ENCODE data around the gene PRKCH. TPM values are rescaled to one million over a fixed set of nuclear protein-coding genes. Genes with fewer than 3 reads are reported as not detected.

The PRKCH gene
- total RNA-seq, 3 donors from 2014 or later: 12.3 to 15.4 (median 14.8) TPM

- Histone ChIP-seq H3K4me1 (ENCODE audit: low read depth) (no peaks in the 10 kb centered on the region), H3K36me3 (ENCODE audit: low read depth) (no peaks in the 10 kb centered on the region), H3K9me3 (no peaks in the 10 kb centered on the region), H3K4me3 (no peak overlapping the region)
- intact Hi-C loops (cut with DNase I, micrococcal nuclease): no loop called here
- ATAC-seq (no peak), DNase-seq (no peak)
- TF ChIP-seq CTCF (IDR thresholded peaks at IDR 0.05): no peak
Observed at GRCh38 chr14:61551384-61551783, 230.0 kb downstream of the PRKCH start.

DNA sequence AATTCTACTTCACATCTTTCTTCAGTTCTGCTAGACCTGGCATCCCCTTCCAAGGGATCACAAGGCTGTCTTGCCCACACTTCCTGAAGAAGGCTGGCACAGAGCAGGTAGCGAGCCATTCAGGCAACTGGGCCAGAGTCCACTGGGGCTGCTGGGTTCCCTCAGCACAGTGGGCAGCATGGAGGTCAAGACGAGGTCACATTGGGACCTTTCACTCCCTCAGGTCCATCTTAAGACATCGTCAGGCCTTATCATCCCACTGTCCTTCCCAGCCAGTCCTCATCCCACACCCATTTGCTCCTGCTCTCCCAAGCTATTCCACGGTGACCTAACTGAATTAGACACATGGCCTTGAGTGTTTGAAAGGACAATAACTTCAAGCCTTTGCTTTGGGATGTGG, 230.9 kb downstream of the PRKCH start:
- no peak for DNase-seq
- TF ChIP-seq CTCF (IDR thresholded peaks at IDR 0.05): no peak

DNA sequence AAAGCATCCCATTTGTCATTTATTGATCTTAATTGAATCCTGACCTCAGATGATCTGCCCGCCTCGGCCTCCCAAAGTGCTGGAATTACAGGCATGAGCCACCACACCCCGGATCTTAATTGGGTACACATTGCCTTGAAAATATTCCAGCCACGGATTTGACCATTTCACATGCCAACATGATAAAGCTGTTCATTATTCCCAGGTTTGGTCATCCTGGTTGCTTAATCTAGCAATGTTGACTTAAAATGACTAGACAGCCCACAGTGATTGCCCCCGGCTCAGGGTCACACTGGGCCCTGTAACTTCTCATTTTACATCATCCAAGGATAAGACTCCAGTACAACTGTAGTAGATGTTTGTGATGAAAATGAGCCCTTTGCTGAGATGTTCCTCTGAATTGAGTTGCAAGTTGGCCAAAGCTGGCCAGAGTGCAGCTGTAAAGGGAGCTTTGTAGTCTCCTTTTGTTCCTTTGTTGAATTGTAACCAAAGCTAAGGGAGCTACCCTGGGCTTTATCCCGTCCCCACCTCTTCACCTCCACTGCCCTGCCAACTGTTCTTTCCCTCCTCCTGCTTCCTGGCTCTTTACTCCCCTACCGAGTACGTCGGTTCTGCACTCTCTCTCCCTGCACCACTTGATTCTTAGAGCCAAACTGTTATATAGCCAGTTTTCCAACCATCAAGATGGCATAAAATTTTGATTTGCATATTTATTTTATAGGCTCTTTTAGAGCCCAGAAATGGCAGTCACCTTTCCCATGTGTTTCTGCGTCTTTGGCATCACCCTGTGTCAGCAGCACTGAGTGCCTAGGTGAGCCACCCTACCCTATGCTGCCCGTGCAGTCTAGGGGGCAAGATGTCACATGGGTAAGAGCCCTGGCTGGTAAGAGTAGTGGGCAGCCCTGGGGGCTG, 232.6 kb downstream of the PRKCH start:
- Histone ChIP-seq H3K36me3 (ENCODE audit: low read depth) (no peaks in the 10 kb centered on the region), H3K4me1 (ENCODE audit: low read depth) (no peaks in the 10 kb centered on the region), H3K9me3 (no peaks in the 10 kb centered on the region), H3K4me3 (no peak overlapping the region)
- TF ChIP-seq CTCF (IDR thresholded peaks at IDR 0.05): no peak
- intact Hi-C loops (cut with DNase I, micrococcal nuclease): no loop called here
- no peak for DNase-seq
- ATAC-seq: peak; percentile 53

More for the DNA sequence above, 230.9 kb downstream of the PRKCH start:
- Histone ChIP-seq H3K9me3 (no peaks in the 10 kb centered on the region), H3K36me3 (ENCODE audit: low read depth) (no peaks in the 10 kb centered on the region), H3K4me3 (no peak overlapping the region), H3K4me1 (ENCODE audit: low read depth) (no peaks in the 10 kb centered on the region)
- intact Hi-C loops (cut with DNase I, micrococcal nuclease): no loop called here
- no peak for ATAC-seq

- no peaks in the 10 kb centered on the region for H3K36me3 ChIP-seq (ENCODE audit: low read depth)
- intact Hi-C loops (cut with DNase I, micrococcal nuclease): no loop called here
- H3K9me3 ChIP-seq: no peaks in the 10 kb centered on the region
- ATAC-seq (no peak), DNase-seq (no peak)
- no peaks in the 10 kb centered on the region for H3K4me1 ChIP-seq (ENCODE audit: low read depth)
- no peak overlapping the region for H3K4me3 ChIP-seq
- TF ChIP-seq CTCF (IDR thresholded peaks at IDR 0.05): no peak
Observed at GRCh38 chr14:61555056-61555838, 233.9 kb downstream of the PRKCH start.

DNA sequence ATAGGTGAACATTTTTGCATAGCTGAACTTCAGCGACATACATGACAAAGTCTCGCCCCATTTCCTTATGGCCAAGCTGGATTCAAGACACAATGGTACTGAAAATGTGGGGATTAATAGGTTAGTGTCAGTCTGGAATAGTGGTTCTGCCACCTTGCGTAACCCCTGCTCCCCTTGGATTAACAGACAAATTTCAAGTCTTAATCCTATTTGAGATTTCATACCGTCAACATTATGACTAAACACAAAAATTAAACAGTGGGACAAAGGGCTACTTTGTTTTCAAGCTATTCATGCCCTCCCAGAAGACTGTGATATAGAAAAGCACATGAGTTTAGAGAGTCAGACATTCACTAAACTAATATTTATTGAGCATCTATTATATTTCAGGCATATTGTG, 235.1 kb downstream of the PRKCH start:
- no peak overlapping the region for H3K4me3 ChIP-seq
- H3K4me1 ChIP-seq (ENCODE audit: low read depth): peaks cover 2% of the 10 kb centered on the region
- TF ChIP-seq CTCF (IDR thresholded peaks at IDR 0.05): no peak
- H3K36me3 ChIP-seq (ENCODE audit: low read depth): no peaks in the 10 kb centered on the region
- ATAC-seq (no peak), DNase-seq (no peak)
- no peaks in the 10 kb centered on the region for H3K9me3 ChIP-seq
- intact Hi-C loops (cut with DNase I, micrococcal nuclease): no loop called here
